Stomach (tissue), 9 donors: Measurements from ENCODE around the gene GPR61. TPM values are rescaled to one million over a fixed set of nuclear protein-coding genes. Genes with fewer than 3 reads are reported as not detected.

Experiments used
- DNase-seq, 2 donors: peaks; one replicate each; pipeline versions ENCODE4 v3.0.0 to v3.0.0-alpha.2; 2013 to 2019
- H3K27ac ChIP-seq, 5 donors: fragments of 200-600 bp in 4 of 5; sonication (generic) in 4 of 5; one replicate each; pipeline ENCODE4 v1.5.1; 2013 to 2019; ENCODE audit warnings: mild to moderate bottlenecking in 1 of 5, moderate library complexity in 1 of 5
- H3K27me3 ChIP-seq, 3 donors: fragments of 200-600 bp; sonication (generic); one replicate each; pipeline ENCODE4 v1.5.1; 2017 to 2019; ENCODE audit warnings: mixed run types in 1 of 3
- H3K36me3 ChIP-seq, 4 donors: fragments of 200-600 bp; sonication (generic); 1 replicate in 3 of 4; 2 replicates in 1 of 4; pipeline ENCODE4 v1.5.1; 2016 to 2019
- H3K4me1 ChIP-seq, 4 donors: fragments of 200-600 bp; sonication (generic); one replicate each; pipeline ENCODE4 v1.5.1; 2016 to 2019
- H3K4me3 ChIP-seq, 4 donors: fragments of 200-600 bp; sonication (generic) in 3 of 4; one replicate each; pipeline ENCODE4 v1.5.1; 2016 to 2019; ENCODE audit warnings: mild to moderate bottlenecking in 1 of 4
- H3K9me3 ChIP-seq, 4 donors: fragments of 200-600 bp; sonication (generic); one replicate each; pipeline ENCODE4 v1.5.1; 2016 to 2019
- CTCF ChIP-seq, 7 experiments: fragments of 450-650 bp in 4 of 7; fragments of 200-600 bp in 3 of 7; sonication (generic) in 3 of 7; IDR thresholded peaks; one replicate each; pipeline ENCODE4 v1.5.1; 2016 to 2019; ENCODE audit warnings: antibody characterized with exemption in 7 of 7, control low read depth in 2 of 7, mild to moderate bottlenecking in 1 of 7
- EP300 ChIP-seq: sonication (generic); formaldehyde crosslinking; IDR thresholded peaks from one replicate; pipeline ENCODE4 v1.6.1; 2017; ENCODE audit warnings: antibody characterized with exemption
- POLR2A ChIP-seq, 4 donors: fragments of 450-650 bp; IDR thresholded peaks; one replicate each; pipeline ENCODE4 v1.6.1; 2016; ENCODE audit warnings: antibody characterized with exemption in 4 of 4, control low read depth in 2 of 4, mild to moderate bottlenecking in 1 of 4, moderate library complexity in 1 of 4
- POLR2AphosphoS5 ChIP-seq, 3 donors: sonication (generic); formaldehyde crosslinking; IDR thresholded peaks; one replicate each; pipeline ENCODE4 v1.6.1; 2016; ENCODE audit warnings: antibody characterized with exemption in 3 of 3
- WGBS, 5 donors: extraction: QIAGEN DNeasy Blood & Tissue Kit in 3 of 5; methylation state at CpG; one replicate each; pipeline versions ENCODE4 v1.1.5 to v1.1.7; 2013 to 2018; 5-methylcytosine and 5-hydroxymethylcytosine counted together
- intact Hi-C: fragments of 100-400 bp; cut with DNase I; formaldehyde crosslinking; loops from one replicate; pipeline ENCODE4 v1.15.1; 2023; ENCODE audit warnings: low total_unique reads
- polyA plus RNA-seq, 3 donors: library from polyadenylated mRNA; stranded (reverse); fragments of 200-250 nt; gene quantifications; one replicate each; pipeline ENCODE4 v1.2.3, GENCODE V29; 2013
- total RNA-seq, 5 donors: library from RNA; depleted of rRNA; stranded (reverse); fragments of >200 nt; gene quantifications; one replicate each; pipeline versions ENCODE4 v1.1.0 to v1.2.3, GENCODE V29; 2014 to 2016
- donor health status: healthy with polysubstance abuse.
- donor health status: Bipolar disorder and iron deficiency.
- donor health status: healthy.

Gene GPR61
- total and polyA plus RNA-seq, 8 donors: 0.12 TPM; not detected in 7

- TF ChIP-seq POLR2A (IDR thresholded peaks at IDR 0.05) (no peak), CTCF (IDR thresholded peaks at IDR 0.05) (no peak), EP300 (no peak)
- no peaks in the 10 kb centered on the region for H3K27me3 ChIP-seq
- peak in 1 of 2 donors; percentile 65 for DNase-seq
- peak overlapping the region in 4 of 5 donors; percentile 23 to 61 (median 50) for H3K27ac ChIP-seq
- WGBS, 5 donors: 35 to 46% (median 43%) methylated on average over 5 of the region's 5 CpGs
- no peaks in the 10 kb centered on the region for H3K9me3 ChIP-seq
- H3K36me3 ChIP-seq: peaks cover 19 to 43% (median 39%) of the 10 kb centered on the region in 4 donors
- H3K4me1 ChIP-seq: peaks cover 34 to 79% (median 48%) of the 10 kb centered on the region in 4 donors
- H3K4me3 ChIP-seq: no peak overlapping the region
- intact Hi-C loops: no loop called here
These were observed 38.7 kb upstream of the GPR61 start for GRCh38 chr1:109500941-109501381.

DNA sequence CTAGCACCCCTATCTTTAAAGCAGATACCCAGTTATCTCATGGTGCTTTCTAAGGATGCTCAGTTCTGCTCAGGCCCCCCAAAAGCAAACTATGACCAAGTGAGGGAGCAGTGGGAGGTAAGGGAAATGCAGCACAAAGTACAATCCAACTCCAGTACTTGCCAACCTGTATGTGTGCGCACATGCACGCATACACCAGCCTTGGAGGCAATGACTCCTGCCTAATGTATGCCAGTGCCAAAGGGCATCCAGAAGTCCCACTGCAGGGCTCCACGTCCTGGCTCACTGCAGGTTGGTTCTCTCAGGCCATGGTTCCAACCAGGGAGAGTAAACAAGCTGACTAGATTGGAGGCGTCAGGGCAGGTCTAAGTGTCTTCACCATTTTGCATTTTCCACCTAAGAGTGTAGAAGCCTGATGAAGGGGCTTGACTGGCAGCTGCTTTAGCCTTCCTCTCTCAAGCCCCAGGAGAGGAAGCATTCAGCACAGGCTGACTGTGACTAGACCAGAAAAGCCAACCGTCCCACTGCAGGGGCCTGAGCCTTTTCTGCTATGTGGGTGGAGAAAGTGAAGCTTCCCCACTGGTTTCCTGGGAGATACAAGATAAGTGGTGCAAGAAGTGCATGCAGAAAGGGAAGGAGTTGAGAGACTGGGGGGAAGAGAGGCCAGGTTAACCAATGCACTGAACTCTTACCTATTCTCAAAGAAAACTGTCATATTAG is 37.9 kb upstream of the GPR61 start:
- H3K27ac ChIP-seq: peak overlapping the region in 4 of 5 donors; percentile 29 to 56 (median 40)

DNA sequence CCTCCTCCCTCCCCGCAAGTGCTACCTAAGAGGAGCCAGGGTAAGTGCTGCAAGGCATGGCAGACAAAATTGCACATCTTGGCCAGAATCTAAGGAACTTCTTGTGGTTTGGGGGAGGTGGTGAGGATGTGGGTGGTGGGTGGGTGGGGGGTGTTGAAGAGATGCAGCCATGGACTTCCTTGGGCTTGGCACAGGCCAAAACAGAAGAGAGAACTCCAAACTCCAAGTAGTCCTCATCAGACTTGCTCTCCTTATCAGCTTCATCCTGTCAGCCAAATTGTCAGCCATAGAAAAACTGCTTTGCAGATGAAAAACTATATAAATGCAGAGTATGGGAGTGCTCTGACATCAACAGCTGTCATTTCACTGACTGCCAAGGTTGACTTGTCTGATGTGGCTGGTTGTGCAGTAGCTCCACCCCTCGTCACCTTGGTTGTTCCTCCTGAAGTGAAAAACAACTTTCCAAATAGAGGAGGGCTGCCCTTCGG is 37.3 kb upstream of the GPR61 start:
- peak in 1 of 2 donors; percentile 51 for DNase-seq
- TF ChIP-seq CTCF (IDR thresholded peaks at IDR 0.05) (no peak), POLR2AphosphoS5 (IDR thresholded peaks at IDR 0.05) (no peak)
- WGBS, 5 donors: 67 to 87% (median 73%) methylated on average over 2 to 3 of the region's 3 CpGs

More for the DNA sequence above, 37.9 kb upstream of the GPR61 start:
- H3K36me3 ChIP-seq: peaks cover 10 to 35% (median 30%) of the 10 kb centered on the region in 4 donors
- TF ChIP-seq POLR2AphosphoS5 (IDR thresholded peaks at IDR 0.05) (no peak), POLR2A (IDR thresholded peaks at IDR 0.05) (no peak), EP300 (no peak), CTCF (IDR thresholded peaks at IDR 0.05) (no peak)
- H3K4me1 ChIP-seq: peaks cover 34 to 77% (median 48%) of the 10 kb centered on the region in 4 donors
- WGBS, 5 donors: 65 to 78% (median 66%) methylated on average over 5 of the region's 5 CpGs
- intact Hi-C loops: no loop called here
- no peaks in the 10 kb centered on the region for H3K27me3 ChIP-seq
- H3K9me3 ChIP-seq: no peaks in the 10 kb centered on the region
- DNase-seq: no peak
- H3K4me3 ChIP-seq: no peak overlapping the region

GRCh38 chr1:109503935-109504334 is 35.7 kb upstream of the GPR61 start:
- DNase-seq: no peak
- H3K27ac ChIP-seq: peak overlapping the region in 1 of 5 donors; percentile 21
- no peaks in the 10 kb centered on the region for H3K9me3 ChIP-seq
- no peaks in the 10 kb centered on the region for H3K27me3 ChIP-seq
- intact Hi-C loops: no loop called here
- H3K4me3 ChIP-seq: no peak overlapping the region
- WGBS, 5 donors: 23 to 40% (median 30%) methylated on average over 5 of the region's 5 CpGs
- no peak for TF ChIP-seq EP300
- no peak for TF ChIP-seq POLR2A (IDR thresholded peaks at IDR 0.05)
- no peak for TF ChIP-seq CTCF (IDR thresholded peaks at IDR 0.05)
- TF ChIP-seq POLR2AphosphoS5 (IDR thresholded peaks at IDR 0.05): no peak
- peaks cover 33 to 76% (median 46%) of the 10 kb centered on the region in 4 donors for H3K4me1 ChIP-seq
- peaks cover 0 to 26% (median 16%) of the 10 kb centered on the region in 4 donors for H3K36me3 ChIP-seq

More for the DNA sequence above, 37.3 kb upstream of the GPR61 start:
- H3K27me3 ChIP-seq: no peaks in the 10 kb centered on the region
- intact Hi-C loops: no loop called here
- no peak overlapping the region for H3K4me3 ChIP-seq
- peaks cover 34 to 76% (median 48%) of the 10 kb centered on the region in 4 donors for H3K4me1 ChIP-seq
- peaks cover 6 to 29% (median 26%) of the 10 kb centered on the region in 4 donors for H3K36me3 ChIP-seq
- peak overlapping the region in 4 of 5 donors; percentile 29 to 56 (median 40) for H3K27ac ChIP-seq
- no peaks in the 10 kb centered on the region for H3K9me3 ChIP-seq
